H9 (cell line): ENCODE data around the gene TMEM165. TPM values are rescaled to one million over a fixed set of nuclear protein-coding genes. Genes with fewer than 3 reads are reported as not detected.

Experiments
- DNase-seq: peaks from one replicate; pipeline ENCODE4 v3.0.0-alpha.2; 2017
- H2AFZ ChIP-seq: one replicate; pipeline ENCODE4 v1.6.1; 2013; ENCODE audit warnings: mild to moderate bottlenecking, low read length, control low read depth, moderate library complexity
- H2AK5ac ChIP-seq: 2 replicates; pipeline ENCODE4 v1.6.1; 2013; ENCODE audit warnings: low read length, control low read depth, mixed read lengths; ENCODE audit not compliant: insufficient read length
- H2BK120ac ChIP-seq: one replicate; pipeline ENCODE4 v1.6.1; 2013; ENCODE audit warnings: low read depth, mild to moderate bottlenecking, low read length, control low read depth, inconsistent platforms; ENCODE audit not compliant: poor library complexity, severe bottlenecking
- H2BK12ac ChIP-seq: 2 replicates; pipeline ENCODE4 v1.6.1; 2013; ENCODE audit warnings: low read length, control low read depth, mixed read lengths, low read depth; ENCODE audit not compliant: insufficient read length
- H2BK15ac ChIP-seq: 2 replicates; pipeline ENCODE4 v1.6.1; 2013; ENCODE audit warnings: low read depth, low read length, control low read depth
- H2BK20ac ChIP-seq: one replicate; pipeline ENCODE4 v1.6.1; 2013; ENCODE audit warnings: low read depth, mild to moderate bottlenecking, low read length, control low read depth, inconsistent platforms; ENCODE audit not compliant: poor library complexity, severe bottlenecking
- H2BK5ac ChIP-seq: 2 replicates; pipeline ENCODE4 v1.6.1; 2013; ENCODE audit warnings: low read length, control low read depth, mixed read lengths; ENCODE audit not compliant: insufficient read length
- H3K14ac ChIP-seq: 2 replicates; pipeline ENCODE4 v1.6.1; 2013; ENCODE audit warnings: low read length, control low read depth; ENCODE audit not compliant: insufficient read depth
- H3K18ac ChIP-seq: 2 replicates; pipeline ENCODE4 v1.6.1; 2013; ENCODE audit warnings: low read depth, mild to moderate bottlenecking, mixed read lengths, low read length, control low read depth; ENCODE audit not compliant: insufficient read length
- H3K23ac ChIP-seq: 2 replicates; pipeline ENCODE4 v1.6.1; 2013; ENCODE audit warnings: low read length, control low read depth, mixed read lengths, low read depth; ENCODE audit not compliant: insufficient read length
- H3K23me2 ChIP-seq: 2 replicates; pipeline ENCODE4 v1.6.1; 2013; ENCODE audit warnings: low read depth, mild to moderate bottlenecking, mixed read lengths, low read length, control low read depth; ENCODE audit not compliant: insufficient read length, poor library complexity, severe bottlenecking
- H3K27ac ChIP-seq: 2 replicates; pipeline ENCODE4 v1.5.1; 2013; ENCODE audit warnings: low read length, control low read depth, mixed read lengths, low read depth; ENCODE audit not compliant: insufficient read length
- H3K27me3 ChIP-seq: 2 replicates; pipeline ENCODE4 v1.6.1; 2013; ENCODE audit warnings: low read length, control low read depth, inconsistent platforms; ENCODE audit not compliant: insufficient read depth
- H3K4ac ChIP-seq: 2 replicates; pipeline ENCODE4 v1.6.1; 2013; ENCODE audit warnings: low read depth, mild to moderate bottlenecking, control low read depth, inconsistent platforms, low read length, moderate library complexity
- H3K4me1 ChIP-seq: 2 replicates; pipeline ENCODE4 v1.6.1; 2013; ENCODE audit warnings: low read length, control low read depth, inconsistent platforms; ENCODE audit not compliant: insufficient read depth
- H3K4me2 ChIP-seq: 2 replicates; pipeline ENCODE4 v1.6.1; 2013; ENCODE audit warnings: low read length, control low read depth, mixed read lengths; ENCODE audit not compliant: insufficient read length, insufficient read depth
- H3K56ac ChIP-seq: 2 replicates; pipeline ENCODE4 v1.6.1; 2013; ENCODE audit warnings: low read depth, mild to moderate bottlenecking, mixed read lengths, low read length, control low read depth; ENCODE audit not compliant: insufficient read length
- H3K79me1 ChIP-seq: 2 replicates; pipeline ENCODE4 v1.6.1; 2013; ENCODE audit warnings: low read depth, mild to moderate bottlenecking, moderate library complexity, low read length, control low read depth, inconsistent platforms; ENCODE audit not compliant: insufficient read depth, poor library complexity, severe bottlenecking
- H3K79me2 ChIP-seq: 2 replicates; pipeline ENCODE4 v1.6.1; 2013; ENCODE audit warnings: low read length, control low read depth, inconsistent platforms; ENCODE audit not compliant: insufficient read depth
- H3K9ac ChIP-seq: 2 replicates; pipeline ENCODE4 v1.6.1; 2013; ENCODE audit warnings: low read length, control low read depth, mixed read lengths; ENCODE audit not compliant: insufficient read length; ENCODE audit errors: extremely low read depth
- H3K9me3 ChIP-seq: one replicate; pipeline ENCODE4 v1.6.1; 2013; ENCODE audit warnings: low read depth, low read length, inconsistent platforms; ENCODE audit not compliant: control insufficient read depth
- H3T11ph ChIP-seq: one replicate; pipeline ENCODE4 v1.6.1; 2013; ENCODE audit warnings: mild to moderate bottlenecking, low read length, control low read depth, inconsistent platforms
- H4K20me1 ChIP-seq: one replicate; pipeline ENCODE4 v1.6.1; 2013; ENCODE audit not compliant: control insufficient read depth, insufficient read length, insufficient read depth
- H4K5ac ChIP-seq: 2 replicates; pipeline ENCODE4 v1.6.1; 2013; ENCODE audit warnings: low read depth, mild to moderate bottlenecking, mixed read lengths, low read length, control low read depth; ENCODE audit not compliant: insufficient read length
- H4K8ac ChIP-seq: replicated peaks from 2 replicates; pipeline ENCODE4 v1.6.1; 2013; ENCODE audit warnings: low read length, control low read depth, mixed read lengths, low read depth; ENCODE audit not compliant: insufficient read length
- H4K91ac ChIP-seq: 2 replicates; pipeline ENCODE4 v1.6.1; 2013; ENCODE audit warnings: low read depth, mild to moderate bottlenecking, moderate library complexity, mixed read lengths, low read length, control low read depth; ENCODE audit not compliant: insufficient read length
- H3K27ac Mint-ChIP-seq, 3 experiments: 2 replicates in 2 of 3; 3 replicates in 1 of 3; pipeline ENCODE4 v1.8.0; 2020 to 2021; ENCODE audit warnings: mixed read lengths in 3 of 3, mild to moderate bottlenecking in 1 of 3, moderate library complexity in 1 of 3
- H3K27me3 Mint-ChIP-seq: 2 replicates; pipeline ENCODE4 v1.8.0; 2021; ENCODE audit warnings: low read depth, mild to moderate bottlenecking, moderate library complexity, mixed read lengths
- H3K36me3 Mint-ChIP-seq, 3 experiments: 2 replicates in 2 of 3; 3 replicates in 1 of 3; pipeline ENCODE4 v1.8.0; 2020 to 2021; ENCODE audit warnings: low read depth in 3 of 3, mixed read lengths in 3 of 3; ENCODE audit not compliant: insufficient read depth in 1 of 3
- H3K4me1 Mint-ChIP-seq, 2 experiments: 2 replicates each; pipeline ENCODE4 v1.8.0; 2020; ENCODE audit warnings: mixed read lengths in 2 of 2
- H3K4me3 Mint-ChIP-seq, 2 experiments: 2 replicates in 1 of 2; 3 replicates in 1 of 2; pipeline ENCODE4 v1.8.0; 2020 to 2021; ENCODE audit warnings: mild to moderate bottlenecking in 2 of 2, mixed read lengths in 2 of 2, moderate library complexity in 1 of 2
- H3K9me3 Mint-ChIP-seq, 2 experiments: 2 replicates in 1 of 2; 3 replicates in 1 of 2; pipeline ENCODE4 v1.8.0; 2020; ENCODE audit warnings: mild to moderate bottlenecking in 2 of 2, mixed read lengths in 2 of 2, moderate library complexity in 1 of 2
- WGBS: extraction: QIAGEN DNeasy Blood & Tissue Kit; methylation state at CpG from one replicate; pipeline ENCODE4 v1.1.7; 2013; ENCODE audit warnings: missing lambda C conversion rate, low lambda C conversion rate, mixed read lengths; ENCODE audit not compliant: insufficient read length; ENCODE audit errors: extremely low coverage; 5-methylcytosine and 5-hydroxymethylcytosine counted together
- total RNA-seq: library from RNA; stranded (reverse); gene quantifications from 2 replicates; pipeline ENCODE4 v1.2.1, GENCODE V29; 2021
- TF ChIP-seq, protein P1 (sequence below): fragments of 200-600 bp; sonication (generic); conservative IDR thresholded peaks from 3 replicates; pipeline ENCODE4 v1.8.0; 2021; ENCODE audit warnings: antibody characterized with exemption, mild to moderate bottlenecking

The TMEM165 gene
- total RNA-seq, 1 experiment from 2014 or later: 87.2 TPM

DNA sequence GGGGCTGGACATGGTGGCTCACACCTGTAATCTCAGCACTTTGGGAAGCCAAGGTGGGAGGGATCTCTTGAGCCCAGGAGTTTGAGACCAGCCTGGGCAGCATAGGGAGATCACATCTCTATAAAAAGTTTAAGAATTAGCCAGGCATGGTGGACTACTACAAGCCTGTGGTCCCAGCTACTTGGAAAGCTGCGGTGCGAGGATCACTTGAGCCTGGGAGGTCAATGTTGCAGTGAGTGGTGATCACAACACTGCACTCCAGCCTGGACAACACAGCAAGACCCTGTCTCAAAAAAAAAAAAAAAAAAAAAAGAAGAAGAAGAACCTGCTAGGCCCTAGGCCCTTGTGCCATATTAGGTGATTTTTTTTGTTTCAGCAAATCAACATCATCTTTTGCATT is 37.5 kb upstream of the TMEM165 start:
- WGBS: no CpG with 5 or more reads among the region's 2 CpGs
- no peaks in the 10 kb centered on the region for H3K9me3 ChIP-seq
- no peak overlapping the region for H4K8ac ChIP-seq
- Mint-ChIP-seq H3K27ac (no peak overlapping the region), H3K9me3 (peaks cover 0 to 2% of the 10 kb centered on the region in 2 experiments; a peak in 1 of 5 replicates), H3K36me3 (peaks cover 18 to 34% (median 27%) of the 10 kb centered on the region in 3 experiments), H3K4me3 (no peak overlapping the region), H3K4me1 (peaks cover 3% of the 10 kb centered on the region in 2 experiments; a peak in 3 of 4 replicates), H3K27me3 (no peaks in the 10 kb centered on the region)
- H3K18ac ChIP-seq: no peak overlapping the region
- TF ChIP-seq, protein P1, sequence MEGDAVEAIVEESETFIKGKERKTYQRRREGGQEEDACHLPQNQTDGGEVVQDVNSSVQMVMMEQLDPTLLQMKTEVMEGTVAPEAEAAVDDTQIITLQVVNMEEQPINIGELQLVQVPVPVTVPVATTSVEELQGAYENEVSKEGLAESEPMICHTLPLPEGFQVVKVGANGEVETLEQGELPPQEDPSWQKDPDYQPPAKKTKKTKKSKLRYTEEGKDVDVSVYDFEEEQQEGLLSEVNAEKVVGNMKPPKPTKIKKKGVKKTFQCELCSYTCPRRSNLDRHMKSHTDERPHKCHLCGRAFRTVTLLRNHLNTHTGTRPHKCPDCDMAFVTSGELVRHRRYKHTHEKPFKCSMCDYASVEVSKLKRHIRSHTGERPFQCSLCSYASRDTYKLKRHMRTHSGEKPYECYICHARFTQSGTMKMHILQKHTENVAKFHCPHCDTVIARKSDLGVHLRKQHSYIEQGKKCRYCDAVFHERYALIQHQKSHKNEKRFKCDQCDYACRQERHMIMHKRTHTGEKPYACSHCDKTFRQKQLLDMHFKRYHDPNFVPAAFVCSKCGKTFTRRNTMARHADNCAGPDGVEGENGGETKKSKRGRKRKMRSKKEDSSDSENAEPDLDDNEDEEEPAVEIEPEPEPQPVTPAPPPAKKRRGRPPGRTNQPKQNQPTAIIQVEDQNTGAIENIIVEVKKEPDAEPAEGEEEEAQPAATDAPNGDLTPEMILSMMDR: no peak
- no peak overlapping the region for H2BK5ac ChIP-seq
- no peaks in the 10 kb centered on the region for H3K27me3 ChIP-seq
- no peaks in the 10 kb centered on the region for H3K79me1 ChIP-seq
- H4K91ac ChIP-seq: no peak overlapping the region
- H3K23ac ChIP-seq: no peak overlapping the region
- no peak overlapping the region for H2BK120ac ChIP-seq
- H3K56ac ChIP-seq: no peak overlapping the region
- no peak overlapping the region for H4K5ac ChIP-seq
- H3T11ph ChIP-seq: no peak overlapping the region
- H3K23me2 ChIP-seq: no peaks in the 10 kb centered on the region
- H2BK20ac ChIP-seq: no peak overlapping the region
- no peaks in the 10 kb centered on the region for H4K20me1 ChIP-seq
- no peak overlapping the region for H3K27ac ChIP-seq
- H3K79me2 ChIP-seq: no peaks in the 10 kb centered on the region
- no peak overlapping the region for H2BK12ac ChIP-seq
- no peak overlapping the region for H3K9ac ChIP-seq
- no peaks in the 10 kb centered on the region; the same call in 1 of the 2 replicates for H3K4me1 ChIP-seq
- no peak overlapping the region for H3K4ac ChIP-seq
- H2BK15ac ChIP-seq: no peak overlapping the region
- no peak overlapping the region for H3K4me2 ChIP-seq
- H2AFZ ChIP-seq: no peak overlapping the region
- no peak overlapping the region for H2AK5ac ChIP-seq
- no peak for DNase-seq
- H3K14ac ChIP-seq: no peak overlapping the region
